HG02943 (cell line): ENCODE measurements around the gene RAB14.

Experiments
- ATAC-seq: cut with Tn5 transposase; IDR thresholded peaks from one replicate; pipeline ENCODE4 v1.9.1; 2021; ENCODE audit warnings: mild to moderate bottlenecking, low read depth, moderate library complexity; ENCODE audit not compliant: unreplicated experiment

The RAB14 gene

DNA sequence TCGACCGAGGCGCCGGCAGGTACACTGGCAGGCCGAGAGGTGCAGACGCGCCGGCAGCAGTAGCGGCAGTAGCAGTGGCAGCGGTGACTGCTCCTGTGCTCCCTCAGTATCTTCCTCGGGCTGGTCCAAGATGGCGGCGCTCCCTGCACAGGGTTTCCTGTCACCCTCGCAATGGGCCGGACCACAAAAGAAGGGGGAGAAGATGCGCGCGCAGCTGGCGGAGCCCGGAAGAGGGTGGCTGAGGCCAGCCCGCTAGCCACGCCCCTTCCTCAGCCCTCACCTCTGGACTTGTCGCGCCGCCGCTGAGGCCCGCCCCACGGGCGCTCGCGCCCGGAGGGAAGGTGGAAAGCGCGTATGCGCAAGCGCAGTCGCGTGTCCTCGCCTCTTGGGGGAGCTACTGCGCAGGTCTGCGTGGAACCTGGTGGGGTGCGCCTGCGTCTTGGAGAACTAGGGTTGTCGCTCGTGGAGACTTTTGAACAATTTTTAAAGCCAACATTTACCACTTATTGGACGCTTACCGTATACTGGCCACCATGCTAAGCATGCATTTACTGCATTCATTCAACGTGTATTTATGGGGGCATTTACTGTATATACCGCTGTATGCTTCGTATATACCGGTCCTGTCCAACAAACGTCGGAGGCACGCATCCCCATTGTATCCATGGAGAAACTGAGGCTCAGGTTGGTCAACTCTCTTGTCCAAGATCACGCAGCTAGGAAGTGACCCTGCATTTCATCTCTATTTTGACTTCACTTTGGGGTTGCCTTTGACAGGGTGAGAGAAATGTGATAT, at the start of gene RAB14:
RAB14 (minus strand) TSS at position 132 of the 796 bp plus-strand sequence. CDS start 8,457 bp downstream, outside the sequence.
- peak; percentile 75 for ATAC-seq

DNA sequence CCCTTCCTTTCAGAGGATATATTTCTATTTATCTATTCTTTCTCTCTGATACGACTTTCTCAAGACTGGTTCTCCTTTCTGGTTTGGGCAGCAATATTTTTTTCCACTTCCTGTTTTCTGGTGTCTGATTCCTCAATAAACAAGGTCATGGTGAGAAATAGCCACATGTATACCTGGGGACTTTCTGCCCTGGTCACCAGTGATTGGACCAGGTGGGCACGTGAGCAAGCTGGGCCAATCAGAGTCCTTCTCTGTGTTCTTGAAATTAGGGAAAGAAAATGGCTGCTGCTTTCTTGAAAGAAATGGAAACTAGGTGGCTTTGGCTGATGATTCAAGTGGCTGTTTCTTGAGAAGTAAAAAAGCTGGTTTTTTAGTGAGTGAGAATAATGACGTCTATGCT, 47.9 kb upstream of the RAB14 start:
- no peak for ATAC-seq

DNA sequence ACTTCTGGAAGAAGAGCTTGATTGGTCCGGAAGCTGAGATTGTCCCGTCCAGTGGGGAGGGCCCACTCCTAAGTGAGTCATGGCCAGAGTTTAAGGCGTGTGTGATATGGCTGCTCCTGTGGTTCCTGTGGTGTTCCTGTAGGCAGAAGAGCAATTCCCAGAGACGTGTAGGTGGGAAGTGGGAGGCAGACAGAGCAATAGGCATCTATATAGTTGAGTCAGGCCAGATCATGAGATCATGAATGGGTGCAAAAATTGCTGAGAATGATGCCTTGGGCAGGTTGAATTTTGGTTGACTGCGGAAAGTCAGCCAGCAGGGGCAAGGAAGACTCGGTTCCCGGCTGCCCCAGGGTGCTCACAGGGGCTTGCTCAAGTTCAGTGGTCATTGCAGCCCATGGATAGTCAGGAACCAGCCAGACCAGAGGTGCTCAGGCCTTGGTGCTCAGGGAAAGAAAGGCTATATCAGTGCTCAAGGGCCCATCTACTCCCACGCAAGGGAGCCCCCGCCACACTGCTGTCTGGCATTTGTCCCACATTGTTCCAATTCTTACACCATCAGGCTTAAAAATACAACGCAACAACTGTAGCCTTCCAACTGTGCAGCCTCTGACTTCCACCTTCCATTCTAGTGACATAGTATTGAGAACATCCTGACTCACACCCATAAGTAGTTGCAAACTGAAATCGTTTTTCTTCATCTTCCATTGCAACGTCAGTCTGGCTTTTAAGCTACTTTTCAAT, 45.3 kb upstream of the RAB14 start:
- no peak for ATAC-seq

DNA sequence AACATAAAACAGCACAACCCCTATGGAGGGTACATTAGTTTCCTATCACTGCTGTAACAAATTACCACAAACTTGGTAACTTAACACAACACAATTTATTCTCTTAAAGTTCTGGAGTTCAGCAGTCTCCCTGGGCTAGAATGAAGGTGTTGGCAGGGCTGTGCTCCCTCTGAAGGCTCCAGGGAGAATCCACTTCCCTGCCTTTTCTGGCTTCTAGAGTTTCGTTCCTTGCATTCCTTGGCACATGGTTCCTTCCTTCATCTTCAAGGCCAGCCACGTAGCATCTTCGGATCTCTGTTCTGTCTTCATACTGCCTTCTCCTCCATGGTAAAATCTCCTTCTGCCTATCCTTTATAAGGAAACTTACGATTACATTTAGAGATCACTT, 41.3 kb upstream of the RAB14 start:
- no peak for ATAC-seq

DNA sequence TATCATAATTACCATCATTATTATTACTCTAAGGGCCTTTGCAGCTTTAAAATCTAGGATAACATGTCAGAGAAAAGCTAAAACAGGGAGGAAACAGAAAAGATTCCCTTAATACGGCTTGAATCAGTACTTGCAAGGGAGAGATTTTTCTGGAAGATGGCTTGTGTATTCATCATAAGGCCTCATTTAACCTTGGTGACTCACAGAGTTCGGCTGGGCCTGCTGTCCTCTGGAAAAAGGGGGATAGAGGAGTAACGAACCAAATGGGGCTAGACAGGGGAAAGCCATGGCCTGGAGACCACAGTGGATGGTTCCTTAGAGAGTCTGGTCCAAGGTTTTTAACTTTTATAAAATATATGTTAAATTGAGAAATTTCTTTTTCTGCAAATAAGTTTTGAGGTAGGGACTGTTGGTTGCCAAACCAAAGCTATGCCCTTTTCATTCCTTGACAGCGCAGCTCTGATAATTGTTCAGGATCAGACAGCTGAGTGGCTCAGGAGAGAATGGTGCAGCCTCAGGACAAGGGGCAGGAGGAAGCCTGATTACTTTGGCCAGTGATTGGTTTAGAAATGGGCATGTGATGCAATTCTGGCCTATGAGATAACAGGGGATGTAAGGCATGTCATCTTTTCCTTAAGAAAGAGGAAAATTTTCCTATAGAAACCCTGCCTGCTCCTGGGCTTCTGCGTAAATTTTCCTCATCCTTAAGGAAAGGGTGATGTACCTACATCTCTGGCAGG, 40.7 kb upstream of the RAB14 start:
- ATAC-seq: no peak

DNA sequence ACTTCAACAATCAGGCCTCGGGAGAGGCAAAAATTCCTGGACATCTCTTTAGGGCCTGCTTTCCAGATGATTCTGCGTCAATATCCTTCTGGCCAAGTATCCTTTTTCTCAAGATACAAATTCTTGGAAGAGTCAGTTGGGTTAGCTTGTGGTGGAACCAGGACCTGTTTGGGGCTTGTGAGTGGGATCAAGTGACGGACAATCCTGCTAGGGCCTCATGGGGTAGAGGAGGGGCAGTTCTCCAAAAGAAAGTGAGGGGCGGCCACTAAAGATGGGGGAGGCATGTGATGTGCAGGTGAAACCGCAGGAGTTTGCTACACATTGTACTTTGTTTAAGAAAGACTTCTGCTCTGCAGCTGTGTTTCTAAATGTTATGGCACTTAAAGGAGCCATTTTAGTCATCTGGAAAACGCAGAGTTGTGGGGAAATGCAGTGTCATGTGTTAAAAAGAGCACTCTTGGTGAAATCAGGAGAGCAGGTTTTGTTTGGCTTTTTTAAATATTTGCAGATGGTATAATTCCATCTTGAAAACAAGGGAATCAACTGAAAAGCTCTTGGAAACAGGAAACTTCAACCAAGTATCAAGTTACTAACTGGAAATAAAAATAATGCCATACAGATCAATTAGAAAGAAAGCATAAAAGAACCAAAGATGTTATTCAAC, 38.9 kb upstream of the RAB14 start:
- ATAC-seq: no peak

DNA sequence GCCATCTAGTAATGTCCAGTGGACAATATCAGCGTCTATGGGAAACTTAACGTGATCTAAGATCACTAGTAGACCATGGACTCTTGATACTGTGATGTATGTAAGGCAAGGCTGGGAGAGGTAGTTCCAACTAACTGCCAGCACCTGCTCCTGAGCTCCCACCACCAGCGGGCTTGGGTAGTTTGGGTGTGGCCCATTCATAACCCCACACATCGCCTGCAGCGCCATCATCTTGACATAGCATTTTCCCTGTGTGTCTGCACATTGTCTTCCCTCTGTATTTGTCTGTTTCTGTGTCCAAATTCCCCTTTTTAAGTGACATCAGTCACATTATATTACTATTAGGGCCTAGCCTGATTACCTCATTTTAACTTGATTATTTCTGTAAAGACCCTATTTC, 38.2 kb upstream of the RAB14 start:
- ATAC-seq: no peak

DNA sequence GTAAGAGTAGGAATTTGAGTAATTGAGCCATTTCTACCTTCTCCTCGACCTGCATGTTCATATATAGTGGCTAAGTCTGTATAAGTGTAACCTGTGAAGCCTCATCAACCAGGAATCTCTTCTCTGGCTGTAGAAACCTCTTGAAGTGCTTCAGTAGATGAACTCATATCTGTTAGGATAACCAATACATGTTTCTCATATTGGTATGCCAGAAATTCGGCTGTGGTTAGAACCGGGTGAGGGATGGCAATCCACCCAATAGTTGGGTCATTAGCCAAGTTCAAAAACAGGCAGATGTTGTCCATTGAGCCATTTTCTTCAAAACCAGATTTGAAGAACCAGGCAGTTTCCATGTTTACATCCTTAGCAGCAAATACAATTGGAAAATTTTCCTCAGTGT, 37.4 kb upstream of the RAB14 start:
- ATAC-seq: no peak

DNA sequence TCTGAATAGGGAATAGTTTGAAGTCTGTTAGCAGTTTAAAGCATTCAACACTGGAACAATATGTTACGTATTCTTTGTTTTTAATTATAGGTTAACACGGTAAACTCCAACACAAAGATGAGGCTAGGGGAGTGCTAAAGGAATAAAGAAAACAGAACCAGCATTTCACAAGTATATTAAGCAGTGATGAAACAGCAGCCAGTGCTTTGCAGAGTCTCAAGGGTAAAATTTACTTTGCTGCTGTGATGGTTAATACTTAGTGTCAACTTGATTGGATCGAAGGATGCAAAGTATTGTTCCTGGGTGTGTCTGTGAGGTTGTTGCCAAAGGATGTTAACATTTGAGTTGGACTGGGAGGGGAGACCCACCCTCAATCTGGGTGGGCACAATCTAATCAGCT, 36.2 kb upstream of the RAB14 start:
- no peak for ATAC-seq

DNA sequence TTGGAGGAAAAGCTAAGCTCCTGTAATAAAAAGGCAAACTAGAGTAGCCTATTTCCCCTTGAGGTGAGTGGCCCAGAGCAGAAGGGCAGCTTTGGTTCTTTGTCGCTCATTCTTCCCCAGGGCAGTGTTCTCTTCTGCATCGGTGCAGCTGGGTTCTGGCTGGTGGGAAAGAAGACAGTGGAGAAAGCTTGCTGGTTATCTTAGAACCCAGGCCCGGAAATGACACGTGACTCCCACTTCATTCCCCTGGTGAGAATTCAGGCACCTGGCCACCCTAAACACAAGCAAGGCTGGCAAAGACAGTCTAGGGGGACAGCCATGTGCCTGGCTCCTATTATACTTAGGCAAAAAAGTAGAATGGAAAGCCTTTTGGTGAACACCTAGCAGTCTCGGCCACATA, 33.8 kb upstream of the RAB14 start:
- ATAC-seq: no peak

DNA sequence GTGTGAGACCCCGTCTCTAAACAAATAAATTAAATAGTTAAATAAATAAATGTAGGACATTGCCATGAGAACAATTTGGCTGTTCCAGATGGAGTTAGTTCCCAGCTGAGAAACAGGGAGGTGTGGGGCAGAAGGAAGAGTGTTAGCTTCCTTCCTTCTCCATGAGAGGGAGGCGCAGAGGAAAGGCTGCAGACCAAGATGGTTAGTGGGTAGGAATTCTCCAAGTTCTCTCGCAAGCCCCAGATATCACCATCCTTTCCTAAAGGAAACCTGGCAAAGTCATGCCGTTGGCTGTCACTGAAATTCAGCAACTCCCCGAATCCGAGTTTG, 33.1 kb upstream of the RAB14 start:
- ATAC-seq: no peak

DNA sequence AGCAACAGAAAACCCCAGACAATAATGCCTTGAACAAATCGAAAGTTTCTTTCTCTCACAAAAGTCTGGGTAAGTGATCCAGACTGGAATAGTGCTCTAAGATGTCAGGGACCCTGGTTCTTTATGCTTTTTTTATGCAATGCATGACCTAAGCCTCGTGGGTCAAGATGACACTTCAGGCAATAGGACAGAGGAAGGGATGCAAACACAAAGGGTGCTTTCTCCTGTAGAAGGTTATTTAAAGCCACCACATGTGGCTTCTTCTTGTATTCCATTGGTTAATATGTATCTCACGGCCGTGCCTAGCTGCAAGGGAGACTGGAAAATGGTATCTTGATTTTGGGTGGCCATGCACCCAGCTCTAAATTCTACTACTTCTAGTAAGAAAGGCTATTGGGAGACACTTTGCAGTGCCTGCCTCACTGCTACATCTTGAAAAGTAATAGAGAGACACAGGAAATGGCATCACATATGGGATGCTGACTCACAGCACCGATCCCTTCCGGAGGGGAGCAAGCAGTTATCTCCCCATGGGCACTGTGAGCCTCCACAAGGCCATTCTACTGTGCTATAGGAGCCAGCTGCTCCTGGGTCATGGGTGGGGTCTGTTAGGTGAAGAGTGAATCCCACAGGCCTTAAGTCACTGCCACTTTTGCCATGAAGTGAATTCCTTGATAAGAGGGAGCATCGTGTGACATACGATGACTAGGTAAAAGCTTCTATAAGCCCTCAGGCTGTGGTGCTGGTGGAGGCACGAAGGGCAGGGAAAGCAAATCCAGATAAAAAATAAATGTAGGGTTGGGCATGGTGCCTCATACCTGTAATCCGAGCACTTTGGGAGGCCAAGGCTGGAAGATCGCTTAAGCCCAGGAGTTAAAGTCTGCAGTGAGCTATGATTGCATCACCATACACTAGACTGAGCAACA, 32.5 kb upstream of the RAB14 start:
- ATAC-seq: no peak

DNA sequence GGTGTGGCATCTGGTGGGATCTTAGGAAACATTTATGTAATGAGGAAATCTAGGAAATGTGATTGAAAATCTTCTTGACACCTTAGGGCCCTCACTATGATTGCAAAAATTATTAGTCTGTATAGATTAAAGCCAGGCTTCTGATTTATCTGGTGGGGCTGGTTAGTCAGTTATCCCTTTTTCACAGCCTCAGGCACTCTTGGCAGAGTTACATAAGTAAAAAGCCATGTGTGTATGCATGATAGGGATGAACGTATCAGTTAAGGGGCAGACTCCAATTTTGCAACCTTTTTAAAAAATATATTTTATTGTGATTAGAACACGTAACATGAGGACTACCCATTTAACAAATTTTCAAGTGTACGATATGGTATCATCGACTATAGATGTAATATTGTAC, 30.6 kb upstream of the RAB14 start:
- ATAC-seq: no peak

DNA sequence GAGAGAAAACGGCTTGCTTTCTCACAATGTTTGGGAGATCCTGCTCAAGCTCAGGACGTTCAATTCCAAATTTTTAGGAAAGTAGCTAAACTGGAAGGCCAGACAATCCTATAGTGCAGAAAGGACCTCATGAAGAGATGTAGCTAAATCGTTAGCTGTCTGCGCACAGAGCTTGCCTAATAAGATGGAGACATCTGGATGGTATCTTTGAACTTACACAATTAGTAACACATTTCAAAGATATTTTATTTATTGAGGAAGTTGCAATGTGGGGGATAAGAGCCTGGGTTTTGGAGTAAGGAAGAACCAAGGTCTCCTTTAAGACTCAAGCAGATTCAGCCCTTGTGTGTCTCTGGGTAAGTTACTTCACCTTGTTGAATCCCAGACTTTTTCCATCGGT, 28.6 kb upstream of the RAB14 start:
- no peak for ATAC-seq

DNA sequence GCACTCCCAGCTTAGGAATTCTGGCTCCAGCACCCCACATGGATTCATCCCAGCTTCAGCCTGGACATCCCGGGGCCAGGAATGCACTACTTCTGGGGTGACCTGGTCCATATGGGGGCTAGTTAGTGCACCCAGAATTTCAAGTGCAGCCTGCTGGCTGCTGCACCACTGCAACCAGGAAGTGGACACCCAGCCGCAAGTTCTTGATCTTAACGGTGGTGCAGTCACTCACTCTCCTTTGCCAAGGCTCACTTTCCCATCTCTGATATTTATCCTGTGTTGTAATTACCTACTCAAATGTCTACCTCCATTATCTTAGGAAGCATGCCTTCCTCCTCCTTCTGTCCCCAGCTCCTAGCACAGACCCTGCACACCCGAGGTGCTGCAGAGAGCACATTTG, 26.2 kb upstream of the RAB14 start:
- ATAC-seq: no peak

DNA sequence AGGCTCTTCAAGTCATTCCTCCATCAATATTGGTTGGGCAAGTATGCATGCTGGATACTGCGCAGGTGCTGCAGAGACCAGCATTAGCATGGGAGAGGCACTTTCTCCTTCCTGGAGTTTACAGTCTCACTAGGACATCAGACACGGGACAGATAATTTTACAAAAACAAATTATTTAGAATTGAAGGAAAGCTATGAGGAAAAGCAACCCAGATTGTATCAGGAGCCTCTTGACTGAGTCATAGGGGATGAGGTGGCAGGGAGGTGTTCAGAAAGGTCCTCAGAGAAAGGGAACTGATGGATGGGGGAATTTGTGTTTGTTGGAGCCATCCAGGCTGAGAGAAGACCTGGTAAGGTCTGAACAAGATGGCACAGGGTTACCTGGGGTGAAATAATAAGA, 24.5 kb upstream of the RAB14 start:
- ATAC-seq: no peak

DNA sequence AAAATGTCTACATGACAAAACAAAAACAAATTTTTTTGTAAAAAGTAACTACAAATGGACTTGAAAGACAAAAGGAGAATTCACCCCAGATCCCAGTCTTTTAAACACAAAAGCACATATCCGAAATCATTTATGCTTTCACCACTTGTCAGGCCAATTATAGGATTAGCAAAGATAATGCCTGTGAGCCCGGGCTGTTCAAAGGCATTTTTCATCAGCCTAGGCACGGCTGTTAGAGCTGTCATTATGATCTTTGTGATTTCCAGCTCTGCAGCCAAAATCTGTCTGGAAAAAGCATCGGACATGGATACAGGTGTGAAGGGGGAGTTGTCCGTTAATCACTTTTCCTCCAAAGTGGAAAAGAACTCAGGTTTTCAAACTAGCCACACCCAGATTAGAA, 23.6 kb upstream of the RAB14 start:
- ATAC-seq: no peak

DNA sequence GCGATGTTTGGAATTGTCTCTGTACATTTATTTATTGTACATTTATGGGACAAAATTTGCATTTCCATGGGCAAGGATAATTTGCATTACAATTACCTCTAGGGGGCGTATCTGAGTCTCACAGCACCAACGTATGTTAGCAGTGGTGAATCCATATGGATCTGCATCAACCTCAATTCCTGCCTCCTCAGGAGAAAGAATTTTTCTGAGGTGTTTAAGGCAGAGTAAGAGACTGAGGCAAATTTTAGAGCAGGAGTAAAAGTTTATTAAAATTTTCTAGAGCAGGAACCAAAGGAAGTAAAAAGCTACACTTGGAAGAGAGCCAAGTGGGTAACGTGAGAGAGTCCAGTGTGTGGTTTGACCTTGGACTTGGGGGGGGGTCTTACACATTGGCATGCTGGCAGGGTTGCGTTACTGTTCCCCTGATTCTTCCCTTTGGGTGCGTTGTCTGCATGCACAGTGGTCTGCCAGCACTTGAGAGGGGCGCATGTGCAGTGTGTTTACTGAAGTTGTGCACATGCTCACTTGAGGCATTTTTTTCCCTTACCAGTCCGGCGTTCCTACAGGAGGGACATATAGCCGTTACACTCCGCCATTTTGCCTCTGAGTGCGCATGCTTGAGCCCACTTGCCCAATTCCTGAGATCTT, 21.0 kb upstream of the RAB14 start:
- no peak for ATAC-seq

DNA sequence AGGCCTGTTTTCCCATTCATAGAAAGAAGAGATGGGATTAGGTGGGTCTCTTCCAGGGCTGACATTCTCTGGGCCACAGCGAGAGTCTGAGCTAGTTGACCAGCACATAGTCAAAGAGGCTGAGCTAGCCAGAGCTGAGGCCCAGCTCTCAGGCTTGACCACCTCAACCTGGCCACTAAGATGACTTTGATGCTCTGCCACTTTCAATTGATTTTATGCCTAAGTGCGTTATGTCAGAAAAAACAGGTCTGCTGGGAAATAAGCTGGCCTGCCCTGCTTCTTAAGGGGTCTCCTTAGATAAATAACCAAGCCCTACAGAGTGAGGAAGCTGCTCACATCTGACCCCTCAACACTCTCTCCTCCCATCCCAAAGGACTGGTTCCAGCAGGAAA, 20.0 kb upstream of the RAB14 start:
- no peak for ATAC-seq
